ENCODE data around the gene TGM2. TPM values are rescaled to one million over a fixed set of nuclear protein-coding genes. Genes with fewer than 3 reads are reported as not detected.

TGM2 gene
- total and polyA plus RNA-seq, 9 of the 15 experiments (the other 6 are each of a cell fraction or from before 2014, with no cell fraction given) = 5.5 to 78.5 (median 37.6) TPM

DNA sequence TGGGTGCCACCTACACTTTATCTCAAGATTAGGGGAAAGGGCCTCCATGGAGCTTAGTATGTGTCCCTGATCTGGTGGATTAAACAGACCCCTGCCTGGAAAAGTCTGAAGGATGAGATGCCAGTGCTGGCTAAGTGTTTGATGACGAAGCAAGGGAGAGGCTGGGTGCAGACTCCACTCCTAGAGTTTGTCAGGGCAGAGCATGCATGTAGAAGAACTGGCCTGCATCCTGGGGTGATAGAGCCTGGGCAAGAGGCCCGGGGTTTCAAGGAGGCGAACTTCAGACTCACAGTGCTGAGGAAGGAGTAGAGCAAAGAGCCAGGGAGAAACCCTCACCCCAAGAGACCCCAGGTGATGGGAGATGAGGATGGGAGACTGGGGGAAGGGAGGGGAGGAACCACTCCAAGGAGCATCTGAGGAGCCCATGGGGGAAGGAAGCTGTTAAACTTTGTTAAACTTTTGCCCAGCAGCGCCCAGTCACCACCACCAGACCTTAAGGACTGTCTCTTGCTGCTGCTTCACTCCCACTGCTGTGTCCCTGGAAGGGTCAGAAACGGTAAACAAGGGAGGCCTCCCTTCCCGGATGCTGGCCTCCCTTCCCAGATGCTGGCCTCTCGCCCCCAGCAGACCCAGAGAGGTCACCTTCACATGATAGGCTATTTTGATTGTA lies 69.9 kb downstream of the TGM2 start (continued):
- TF ChIP-seq, protein P1, sequence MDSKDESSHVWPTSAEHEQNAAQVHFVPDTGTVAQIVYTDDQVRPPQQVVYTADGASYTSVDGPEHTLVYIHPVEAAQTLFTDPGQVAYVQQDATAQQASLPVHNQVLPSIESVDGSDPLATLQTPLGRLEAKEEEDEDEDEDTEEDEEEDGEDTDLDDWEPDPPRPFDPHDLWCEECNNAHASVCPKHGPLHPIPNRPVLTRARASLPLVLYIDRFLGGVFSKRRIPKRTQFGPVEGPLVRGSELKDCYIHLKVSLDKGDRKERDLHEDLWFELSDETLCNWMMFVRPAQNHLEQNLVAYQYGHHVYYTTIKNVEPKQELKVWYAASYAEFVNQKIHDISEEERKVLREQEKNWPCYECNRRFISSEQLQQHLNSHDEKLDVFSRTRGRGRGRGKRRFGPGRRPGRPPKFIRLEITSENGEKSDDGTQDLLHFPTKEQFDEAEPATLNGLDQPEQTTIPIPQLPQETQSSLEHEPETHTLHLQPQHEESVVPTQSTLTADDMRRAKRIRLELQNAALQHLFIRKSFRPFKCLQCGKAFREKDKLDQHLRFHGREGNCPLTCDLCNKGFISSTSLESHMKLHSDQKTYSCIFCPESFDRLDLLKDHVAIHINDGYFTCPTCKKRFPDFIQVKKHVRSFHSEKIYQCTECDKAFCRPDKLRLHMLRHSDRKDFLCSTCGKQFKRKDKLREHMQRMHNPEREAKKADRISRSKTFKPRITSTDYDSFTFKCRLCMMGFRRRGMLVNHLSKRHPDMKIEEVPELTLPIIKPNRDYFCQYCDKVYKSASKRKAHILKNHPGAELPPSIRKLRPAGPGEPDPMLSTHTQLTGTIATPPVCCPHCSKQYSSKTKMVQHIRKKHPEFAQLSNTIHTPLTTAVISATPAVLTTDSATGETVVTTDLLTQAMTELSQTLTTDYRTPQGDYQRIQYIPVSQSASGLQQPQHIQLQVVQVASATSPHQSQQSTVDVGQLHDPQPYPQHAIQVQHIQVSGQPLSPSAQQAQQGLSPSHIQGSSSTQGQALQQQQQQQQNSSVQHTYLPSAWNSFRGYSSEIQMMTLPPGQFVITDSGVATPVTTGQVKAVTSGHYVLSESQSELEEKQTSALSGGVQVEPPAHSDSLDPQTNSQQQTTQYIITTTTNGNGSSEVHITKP (IDR thresholded peaks at IDR 0.05; ENCODE audit: partially characterized antibody) = no peak
- TF ChIP-seq, protein P2, sequence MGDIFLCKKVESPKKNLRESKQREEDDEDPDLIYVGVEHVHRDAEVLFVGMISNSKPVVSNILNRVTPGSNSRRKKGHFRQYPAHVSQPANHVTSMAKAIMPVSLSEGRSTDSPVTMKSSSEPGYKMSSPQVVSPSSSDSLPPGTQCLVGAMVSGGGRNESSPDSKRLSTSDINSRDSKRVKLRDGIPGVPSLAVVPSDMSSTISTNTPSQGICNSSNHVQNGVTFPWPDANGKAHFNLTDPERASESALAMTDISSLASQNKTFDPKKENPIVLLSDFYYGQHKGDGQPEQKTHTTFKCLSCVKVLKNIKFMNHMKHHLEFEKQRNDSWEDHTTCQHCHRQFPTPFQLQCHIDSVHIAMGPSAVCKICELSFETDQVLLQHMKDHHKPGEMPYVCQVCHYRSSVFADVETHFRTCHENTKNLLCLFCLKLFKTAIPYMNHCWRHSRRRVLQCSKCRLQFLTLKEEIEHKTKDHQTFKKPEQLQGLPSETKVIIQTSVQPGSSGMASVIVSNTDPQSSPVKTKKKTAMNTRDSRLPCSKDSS (IDR thresholded peaks at IDR 0.05; ENCODE audit: low read depth, partially characterized antibody) = no peak
- TF ChIP-seq, protein P3, sequence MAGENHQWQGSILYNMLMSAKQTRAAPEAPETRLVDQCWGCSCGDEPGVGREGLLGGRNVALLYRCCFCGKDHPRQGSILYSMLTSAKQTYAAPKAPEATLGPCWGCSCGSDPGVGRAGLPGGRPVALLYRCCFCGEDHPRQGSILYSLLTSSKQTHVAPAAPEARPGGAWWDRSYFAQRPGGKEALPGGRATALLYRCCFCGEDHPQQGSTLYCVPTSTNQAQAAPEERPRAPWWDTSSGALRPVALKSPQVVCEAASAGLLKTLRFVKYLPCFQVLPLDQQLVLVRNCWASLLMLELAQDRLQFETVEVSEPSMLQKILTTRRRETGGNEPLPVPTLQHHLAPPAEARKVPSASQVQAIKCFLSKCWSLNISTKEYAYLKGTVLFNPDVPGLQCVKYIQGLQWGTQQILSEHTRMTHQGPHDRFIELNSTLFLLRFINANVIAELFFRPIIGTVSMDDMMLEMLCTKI (IDR thresholded peaks at IDR 0.05; ENCODE audit: partially characterized antibody) = no peak
- no peak for TF ChIP-seq MCM5 (IDR thresholded peaks at IDR 0.05; ENCODE audit: low read depth)
- TF ChIP-seq, protein P4, sequence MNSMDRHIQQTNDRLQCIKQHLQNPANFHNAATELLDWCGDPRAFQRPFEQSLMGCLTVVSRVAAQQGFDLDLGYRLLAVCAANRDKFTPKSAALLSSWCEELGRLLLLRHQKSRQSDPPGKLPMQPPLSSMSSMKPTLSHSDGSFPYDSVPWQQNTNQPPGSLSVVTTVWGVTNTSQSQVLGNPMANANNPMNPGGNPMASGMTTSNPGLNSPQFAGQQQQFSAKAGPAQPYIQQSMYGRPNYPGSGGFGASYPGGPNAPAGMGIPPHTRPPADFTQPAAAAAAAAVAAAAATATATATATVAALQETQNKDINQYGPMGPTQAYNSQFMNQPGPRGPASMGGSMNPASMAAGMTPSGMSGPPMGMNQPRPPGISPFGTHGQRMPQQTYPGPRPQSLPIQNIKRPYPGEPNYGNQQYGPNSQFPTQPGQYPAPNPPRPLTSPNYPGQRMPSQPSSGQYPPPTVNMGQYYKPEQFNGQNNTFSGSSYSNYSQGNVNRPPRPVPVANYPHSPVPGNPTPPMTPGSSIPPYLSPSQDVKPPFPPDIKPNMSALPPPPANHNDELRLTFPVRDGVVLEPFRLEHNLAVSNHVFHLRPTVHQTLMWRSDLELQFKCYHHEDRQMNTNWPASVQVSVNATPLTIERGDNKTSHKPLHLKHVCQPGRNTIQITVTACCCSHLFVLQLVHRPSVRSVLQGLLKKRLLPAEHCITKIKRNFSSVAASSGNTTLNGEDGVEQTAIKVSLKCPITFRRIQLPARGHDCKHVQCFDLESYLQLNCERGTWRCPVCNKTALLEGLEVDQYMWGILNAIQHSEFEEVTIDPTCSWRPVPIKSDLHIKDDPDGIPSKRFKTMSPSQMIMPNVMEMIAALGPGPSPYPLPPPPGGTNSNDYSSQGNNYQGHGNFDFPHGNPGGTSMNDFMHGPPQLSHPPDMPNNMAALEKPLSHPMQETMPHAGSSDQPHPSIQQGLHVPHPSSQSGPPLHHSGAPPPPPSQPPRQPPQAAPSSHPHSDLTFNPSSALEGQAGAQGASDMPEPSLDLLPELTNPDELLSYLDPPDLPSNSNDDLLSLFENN (IDR thresholded peaks at IDR 0.05; ENCODE audit: low read depth in 2 of 2, low read length in 2 of 2) = no peak
- TF ChIP-seq ZNF79 (CRISPR knock-in tag; IDR thresholded peaks at IDR 0.05; ENCODE audit: low read depth) = no peak
- peak; percentile 27 for TF ChIP-seq CXXC5 (CRISPR knock-in tag; IDR thresholded peaks at IDR 0.05)
- TF ChIP-seq ATF7 (IDR thresholded peaks at IDR 0.05) = no peak
- no peak for TF ChIP-seq KAT2B (IDR thresholded peaks at IDR 0.05; ENCODE audit: low read depth, low read length)
- TF ChIP-seq SMAD3 (CRISPR knock-in tag; conservative IDR thresholded peaks at IDR 0.05) = no peak
- TF ChIP-seq, protein P5, sequence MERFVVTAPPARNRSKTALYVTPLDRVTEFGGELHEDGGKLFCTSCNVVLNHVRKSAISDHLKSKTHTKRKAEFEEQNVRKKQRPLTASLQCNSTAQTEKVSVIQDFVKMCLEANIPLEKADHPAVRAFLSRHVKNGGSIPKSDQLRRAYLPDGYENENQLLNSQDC (CRISPR knock-in tag; IDR thresholded peaks at IDR 0.05) = no peak
- no peak for TF ChIP-seq MEF2A (IDR thresholded peaks at IDR 0.05; ENCODE audit: control insufficient read depth, low read depth, low read length)
- TF ChIP-seq ZBTB7A (IDR thresholded peaks at IDR 0.05; ENCODE audit: borderline replicate concordance, control insufficient read depth, low read depth, low read length) = no peak
- TF ChIP-seq FOXM1 (IDR thresholded peaks at IDR 0.05; ENCODE audit: low read depth) = no peak
- TF ChIP-seq FOXM1 (CRISPR knock-in tag; IDR thresholded peaks at IDR 0.05; ENCODE audit: low read depth) = no peak
